HepG2 (cell line): ENCODE measurements around the gene ZDHHC14. TPM values are rescaled to one million over a fixed set of nuclear protein-coding genes. Genes with fewer than 3 reads are reported as not detected.
A peak's percentile ranks its signal among the peaks of the same experiment; 100 is the strongest.

Experiments
- ARID5B ChIP-seq: IDR thresholded peaks from 2 replicates; pipeline ENCODE4 v1.4.0; 2020; ENCODE audit warnings: mild to moderate bottlenecking, missing genetic modification reagents
- NR2F1 ChIP-seq, 2 experiments: fragments of 450-650 bp in 1 of 2; formaldehyde crosslinking in 1 of 2; IDR thresholded peaks; 2 replicates each; pipeline versions ENCODE4 v1.5.0 to v1.6.1; 2016 to 2020; ENCODE audit warnings: mild to moderate bottlenecking in 1 of 2, missing compliant biosample characterization in 1 of 2, missing genetic modification reagents in 1 of 2, moderate library complexity in 1 of 2
- PPARG ChIP-seq: conservative IDR thresholded peaks from 2 replicates; pipeline ENCODE4 v1.6.1; 2016; ENCODE audit warnings: missing biosample characterization, missing genetic modification reagents
- SIX4 ChIP-seq: sonication (generic); formaldehyde crosslinking; IDR thresholded peaks from 2 replicates; pipeline ENCODE4 v1.4.0; 2020; ENCODE audit warnings: missing genetic modification reagents
- U2AF1 ChIP-seq: fragments of 200-400 bp; formaldehyde crosslinking; optimal IDR thresholded peaks from 2 replicates; pipeline ENCODE3; 2017; ENCODE audit warnings: mild to moderate bottlenecking, low read depth, low read length
- ZBTB26 ChIP-seq: IDR thresholded peaks from 2 replicates; pipeline ENCODE4 v1.6.1; 2016; ENCODE audit warnings: missing compliant biosample characterization, missing genetic modification reagents, borderline replicate concordance
- ZKSCAN5 ChIP-seq: sonication (generic); formaldehyde crosslinking; IDR thresholded peaks from 2 replicates; pipeline ENCODE4 v1.5.1; 2020; ENCODE audit warnings: mild to moderate bottlenecking, missing genetic modification reagents
- ZNF282 ChIP-seq: fragments of 450-650 bp; IDR thresholded peaks from 2 replicates; pipeline ENCODE4 v1.6.1; 2018; ENCODE audit not compliant: partially characterized antibody
- ZNF329 ChIP-seq: sonication (generic); formaldehyde crosslinking; IDR thresholded peaks from 2 replicates; pipeline ENCODE4 v1.9.0; 2021; ENCODE audit warnings: low read depth, mild to moderate bottlenecking, missing genetic modification reagents
- polyA plus RNA-seq, 8 experiments: library from polyadenylated mRNA; depleted of rRNA in 3 of 8; stranded (reverse) in 7 of 8; unstranded in 1 of 8; fragments of >200 nt; fragmentation: Illumina TruSeq in 4 of 8; extraction: Trizol in 4 of 8; gene quantifications; 2 replicates each; pipeline versions ENCODE4 v1.2.1 to v1.2.3, GENCODE V29; 2011 to 2016; ENCODE audit warnings: low read depth in 4 of 8, missing spikeins in 1 of 8, mixed read lengths in 1 of 8; ENCODE audit not compliant: insufficient read depth in 1 of 8
- total RNA-seq, 5 experiments: library from RNA; depleted of rRNA; stranded (reverse); fragments of >200 nt; fragmentation: Illumina TruSeq; extraction: Trizol; gene quantifications; 2 replicates each; pipeline ENCODE4 v1.2.3, GENCODE V29; 2016; ENCODE audit warnings: low read depth in 1 of 5
- TF ChIP-seq, protein P1 (sequence below): sonication (generic); formaldehyde crosslinking; IDR thresholded peaks from 2 replicates; pipeline ENCODE4 v1.4.0; 2020; ENCODE audit warnings: mild to moderate bottlenecking, missing genetic modification reagents
- TF ChIP-seq, protein P2 (sequence below): sonication (generic); formaldehyde crosslinking; IDR thresholded peaks from 2 replicates; pipeline ENCODE4 v1.5.1; 2020; ENCODE audit warnings: mild to moderate bottlenecking, missing genetic modification reagents, borderline replicate concordance

The ZDHHC14 gene
- total and polyA plus RNA-seq, 2 of the 13 experiments (the other 11 are each of a cell fraction or from before 2014, with no cell fraction given): 3.7 to 9.5 TPM

DNA sequence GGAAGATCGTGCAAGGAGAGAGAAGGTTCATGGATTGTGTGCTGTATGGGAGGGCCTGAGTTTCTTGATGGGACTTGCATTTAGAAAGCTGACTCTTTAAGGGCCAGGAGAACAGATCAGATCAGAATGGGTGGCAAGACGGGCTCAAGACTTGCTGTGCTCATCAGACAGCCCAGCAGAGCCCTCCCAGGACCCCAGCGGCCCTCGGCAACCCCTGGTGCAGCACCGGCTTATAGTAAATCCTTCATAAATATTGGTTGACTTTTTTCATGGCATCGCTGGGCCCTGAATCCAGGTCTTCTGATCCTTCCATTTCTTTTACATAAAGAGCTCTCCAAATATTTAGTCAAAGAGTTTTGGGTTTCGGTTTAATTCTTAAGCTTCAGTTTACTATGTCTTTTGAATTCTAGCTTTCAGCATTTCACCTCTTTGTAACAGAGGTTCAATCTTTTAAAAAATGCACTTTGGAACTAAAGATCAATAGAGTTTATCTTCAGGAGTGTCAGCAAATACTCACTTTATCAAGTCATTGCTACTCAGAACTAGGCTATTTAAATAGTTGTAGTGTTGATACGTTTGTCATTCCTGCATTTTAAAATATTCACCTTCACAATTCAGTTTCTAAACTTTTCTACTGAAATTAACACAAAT lies 205.6 kb downstream of the ZDHHC14 start (continued):
- TF ChIP-seq, protein P1, sequence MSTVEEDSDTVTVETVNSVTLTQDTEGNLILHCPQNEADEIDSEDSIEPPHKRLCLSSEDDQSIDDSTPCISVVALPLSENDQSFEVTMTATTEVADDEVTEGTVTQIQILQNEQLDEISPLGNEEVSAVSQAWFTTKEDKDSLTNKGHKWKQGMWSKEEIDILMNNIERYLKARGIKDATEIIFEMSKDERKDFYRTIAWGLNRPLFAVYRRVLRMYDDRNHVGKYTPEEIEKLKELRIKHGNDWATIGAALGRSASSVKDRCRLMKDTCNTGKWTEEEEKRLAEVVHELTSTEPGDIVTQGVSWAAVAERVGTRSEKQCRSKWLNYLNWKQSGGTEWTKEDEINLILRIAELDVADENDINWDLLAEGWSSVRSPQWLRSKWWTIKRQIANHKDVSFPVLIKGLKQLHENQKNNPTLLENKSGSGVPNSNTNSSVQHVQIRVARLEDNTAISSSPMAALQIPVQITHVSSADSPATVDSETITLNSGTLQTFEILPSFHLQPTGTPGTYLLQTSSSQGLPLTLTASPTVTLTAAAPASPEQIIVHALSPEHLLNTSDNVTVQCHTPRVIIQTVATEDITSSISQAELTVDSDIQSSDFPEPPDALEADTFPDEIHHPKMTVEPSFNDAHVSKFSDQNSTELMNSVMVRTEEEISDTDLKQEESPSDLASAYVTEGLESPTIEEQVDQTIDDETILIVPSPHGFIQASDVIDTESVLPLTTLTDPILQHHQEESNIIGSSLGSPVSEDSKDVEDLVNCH (CRISPR knock-in tag): no peak
- TF ChIP-seq, protein P2, sequence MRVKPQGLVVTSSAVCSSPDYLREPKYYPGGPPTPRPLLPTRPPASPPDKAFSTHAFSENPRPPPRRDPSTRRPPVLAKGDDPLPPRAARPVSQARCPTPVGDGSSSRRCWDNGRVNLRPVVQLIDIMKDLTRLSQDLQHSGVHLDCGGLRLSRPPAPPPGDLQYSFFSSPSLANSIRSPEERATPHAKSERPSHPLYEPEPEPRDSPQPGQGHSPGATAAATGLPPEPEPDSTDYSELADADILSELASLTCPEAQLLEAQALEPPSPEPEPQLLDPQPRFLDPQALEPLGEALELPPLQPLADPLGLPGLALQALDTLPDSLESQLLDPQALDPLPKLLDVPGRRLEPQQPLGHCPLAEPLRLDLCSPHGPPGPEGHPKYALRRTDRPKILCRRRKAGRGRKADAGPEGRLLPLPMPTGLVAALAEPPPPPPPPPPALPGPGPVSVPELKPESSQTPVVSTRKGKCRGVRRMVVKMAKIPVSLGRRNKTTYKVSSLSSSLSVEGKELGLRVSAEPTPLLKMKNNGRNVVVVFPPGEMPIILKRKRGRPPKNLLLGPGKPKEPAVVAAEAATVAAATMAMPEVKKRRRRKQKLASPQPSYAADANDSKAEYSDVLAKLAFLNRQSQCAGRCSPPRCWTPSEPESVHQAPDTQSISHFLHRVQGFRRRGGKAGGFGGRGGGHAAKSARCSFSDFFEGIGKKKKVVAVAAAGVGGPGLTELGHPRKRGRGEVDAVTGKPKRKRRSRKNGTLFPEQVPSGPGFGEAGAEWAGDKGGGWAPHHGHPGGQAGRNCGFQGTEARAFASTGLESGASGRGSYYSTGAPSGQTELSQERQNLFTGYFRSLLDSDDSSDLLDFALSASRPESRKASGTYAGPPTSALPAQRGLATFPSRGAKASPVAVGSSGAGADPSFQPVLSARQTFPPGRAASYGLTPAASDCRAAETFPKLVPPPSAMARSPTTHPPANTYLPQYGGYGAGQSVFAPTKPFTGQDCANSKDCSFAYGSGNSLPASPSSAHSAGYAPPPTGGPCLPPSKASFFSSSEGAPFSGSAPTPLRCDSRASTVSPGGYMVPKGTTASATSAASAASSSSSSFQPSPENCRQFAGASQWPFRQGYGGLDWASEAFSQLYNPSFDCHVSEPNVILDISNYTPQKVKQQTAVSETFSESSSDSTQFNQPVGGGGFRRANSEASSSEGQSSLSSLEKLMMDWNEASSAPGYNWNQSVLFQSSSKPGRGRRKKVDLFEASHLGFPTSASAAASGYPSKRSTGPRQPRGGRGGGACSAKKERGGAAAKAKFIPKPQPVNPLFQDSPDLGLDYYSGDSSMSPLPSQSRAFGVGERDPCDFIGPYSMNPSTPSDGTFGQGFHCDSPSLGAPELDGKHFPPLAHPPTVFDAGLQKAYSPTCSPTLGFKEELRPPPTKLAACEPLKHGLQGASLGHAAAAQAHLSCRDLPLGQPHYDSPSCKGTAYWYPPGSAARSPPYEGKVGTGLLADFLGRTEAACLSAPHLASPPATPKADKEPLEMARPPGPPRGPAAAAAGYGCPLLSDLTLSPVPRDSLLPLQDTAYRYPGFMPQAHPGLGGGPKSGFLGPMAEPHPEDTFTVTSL (CRISPR knock-in tag): peak; percentile 90; the same call in 1 of the 2 replicates
- TF ChIP-seq PPARG (CRISPR knock-in tag): peak; percentile 71
- peak; percentile 82 for TF ChIP-seq ARID5B
- TF ChIP-seq ZNF282: no peak
- no peak for TF ChIP-seq ZBTB26
- no peak for TF ChIP-seq ZNF329 (CRISPR knock-in tag)
- peak; percentile 51; the same call in 1 of the 2 replicates for TF ChIP-seq SIX4 (CRISPR knock-in tag)
- no peak for TF ChIP-seq ZKSCAN5 (CRISPR knock-in tag)
- TF ChIP-seq U2AF1: no peak
- TF ChIP-seq NR2F1 (CRISPR knock-in tag; IDR thresholded peaks at IDR 0.05): no peak
